Measurements from ENCODE around the gene ORC5. TPM values are rescaled to one million over a fixed set of nuclear protein-coding genes. Genes with fewer than 3 reads are reported as not detected.

ORC5 gene
- total RNA-seq, 1 experiment from 2014 or later = 25.9 TPM

GRCh38 chr7:104089061-104089460, 118.8 kb downstream of the ORC5 start:
- H2BK5ac ChIP-seq (ENCODE audit: insufficient read length, low read length) = no peak overlapping the region
- no peaks in the 10 kb centered on the region for H3K23me2 ChIP-seq (ENCODE audit: insufficient read length, low read depth, low read length, poor library complexity, severe bottlenecking)
- WGBS (ENCODE audit: extremely low coverage, insufficient read length, low lambda C conversion rate) = no CpG with 5 or more reads among the region's 1 CpG
- Mint-ChIP-seq H3K27ac (no peak overlapping the region), H3K9me3 (peaks cover 8% of the 10 kb centered on the region in 2 experiments), H3K36me3 (ENCODE audit: insufficient read depth in 1 of 3, low read depth in 3 of 3) (peaks cover 0 to 2% (median 0%) of the 10 kb centered on the region in 3 experiments; a peak in 2 of 7 replicates), H3K27me3 (ENCODE audit: low read depth) (peaks cover 5% of the 10 kb centered on the region), H3K4me3 (no peak overlapping the region), H3K4me1 (no peaks in the 10 kb centered on the region)
- no peaks in the 10 kb centered on the region for H3K9me3 ChIP-seq (ENCODE audit: control insufficient read depth, low read depth, low read length)
- H4K8ac ChIP-seq (replicated peaks; ENCODE audit: insufficient read length, low read depth, low read length) = no peak overlapping the region
- H3K18ac ChIP-seq (ENCODE audit: insufficient read length, low read depth, low read length) = no peak overlapping the region
- no peak overlapping the region for H3T11ph ChIP-seq (ENCODE audit: low read length)
- no peak overlapping the region for H4K5ac ChIP-seq (ENCODE audit: insufficient read length, low read depth, low read length)
- no peak overlapping the region for H2BK20ac ChIP-seq (ENCODE audit: low read depth, low read length, poor library complexity, severe bottlenecking)
- TF ChIP-seq CTCF (conservative IDR thresholded peaks at IDR 0.05) = no peak
- no peak overlapping the region for H3K4ac ChIP-seq (ENCODE audit: low read depth, low read length)
- H3K4me1 ChIP-seq (ENCODE audit: insufficient read depth, low read length) = no peaks in the 10 kb centered on the region
- H3K9ac ChIP-seq (ENCODE audit: extremely low read depth, insufficient read length, low read length) = no peak overlapping the region
- no peak overlapping the region for H2AK5ac ChIP-seq (ENCODE audit: insufficient read length, low read length)
- H2BK12ac ChIP-seq (ENCODE audit: insufficient read length, low read depth, low read length) = no peak overlapping the region
- no peak overlapping the region for H2BK120ac ChIP-seq (ENCODE audit: low read depth, low read length, poor library complexity, severe bottlenecking)
- H3K27ac ChIP-seq (ENCODE audit: insufficient read length, low read depth, low read length) = no peak overlapping the region
- no peak overlapping the region for H3K56ac ChIP-seq (ENCODE audit: insufficient read length, low read depth, low read length)
- H2BK15ac ChIP-seq (ENCODE audit: low read depth, low read length) = no peak overlapping the region
- H3K14ac ChIP-seq (ENCODE audit: insufficient read depth, low read length) = no peak overlapping the region
- H3K79me1 ChIP-seq (ENCODE audit: insufficient read depth, low read depth, low read length, poor library complexity, severe bottlenecking) = no peaks in the 10 kb centered on the region
- no peaks in the 10 kb centered on the region for H4K20me1 ChIP-seq (ENCODE audit: control insufficient read depth, insufficient read depth, insufficient read length)
- no peaks in the 10 kb centered on the region for H3K79me2 ChIP-seq (ENCODE audit: insufficient read depth, low read length)
- H3K23ac ChIP-seq (ENCODE audit: insufficient read length, low read depth, low read length) = no peak overlapping the region
- H2AFZ ChIP-seq (ENCODE audit: low read length) = no peak overlapping the region
- no peak overlapping the region for H3K4me2 ChIP-seq (ENCODE audit: insufficient read depth, insufficient read length, low read length)
- DNase-seq = no peak
- H3K27me3 ChIP-seq (ENCODE audit: insufficient read depth, low read length) = no peaks in the 10 kb centered on the region
- no peak overlapping the region for H4K91ac ChIP-seq (ENCODE audit: insufficient read length, low read depth, low read length)

Other genes with a start within 250 kb of the ORC5 start
- 0.02 TPM in 1 of 2 replicates, not detected in the other for gene RELN, start 218.4 kb downstream of the ORC5 start, total RNA-seq (2021)
- gene LHFPL3, start 120.6 kb upstream of the ORC5 start, total RNA-seq (2021) = not detected in 2 replicates